ENCODE data around the gene SOX9. TPM values are rescaled to one million over a fixed set of nuclear protein-coding genes. Genes with fewer than 3 reads are reported as not detected.

SOX9 gene
- total and polyA plus RNA-seq, 7 donors = 0.28 to 22.7 (median 5.0) TPM; not detected in 1

DNA sequence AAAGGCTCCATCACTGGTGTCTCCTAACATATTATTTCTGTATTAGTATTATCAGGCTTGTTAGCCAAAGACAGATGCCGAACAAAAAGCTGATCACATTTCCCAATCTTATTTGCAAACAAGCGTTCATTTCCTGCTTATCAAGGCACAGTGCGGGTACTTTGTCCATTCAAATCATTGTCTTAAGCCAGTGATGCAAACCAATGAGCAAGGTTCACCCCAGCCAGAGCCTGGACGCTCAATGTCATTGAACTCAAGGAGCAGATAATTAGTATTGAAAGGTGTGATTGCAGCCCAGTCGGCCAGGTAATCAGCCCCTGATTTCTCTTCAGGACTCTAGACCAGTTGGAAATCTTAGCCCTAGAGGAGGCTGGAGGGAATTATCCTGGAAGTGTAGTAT is 20.4 kb upstream of the SOX9 start:
- 85 to 94% methylated on average over 5 of the region's 5 CpGs for WGBS, 2 donors
- intact Hi-C loops (cut with DNase I) = no loop called here
- Histone ChIP-seq H3K4me1 (no peaks in the 10 kb centered on the region), H3K4me3 (no peak overlapping the region), H3K9me3 (no peaks in the 10 kb centered on the region), H3K27ac (no peak overlapping the region), H3K27me3 (no peaks in the 10 kb centered on the region), H3K36me3 (no peaks in the 10 kb centered on the region)
- TF ChIP-seq POLR2A (IDR thresholded peaks at IDR 0.05) (no peak), EP300 (IDR thresholded peaks at IDR 0.05) (no peak), POLR2AphosphoS5 (IDR thresholded peaks at IDR 0.05) (no peak)
- TF ChIP-seq, protein P1, sequence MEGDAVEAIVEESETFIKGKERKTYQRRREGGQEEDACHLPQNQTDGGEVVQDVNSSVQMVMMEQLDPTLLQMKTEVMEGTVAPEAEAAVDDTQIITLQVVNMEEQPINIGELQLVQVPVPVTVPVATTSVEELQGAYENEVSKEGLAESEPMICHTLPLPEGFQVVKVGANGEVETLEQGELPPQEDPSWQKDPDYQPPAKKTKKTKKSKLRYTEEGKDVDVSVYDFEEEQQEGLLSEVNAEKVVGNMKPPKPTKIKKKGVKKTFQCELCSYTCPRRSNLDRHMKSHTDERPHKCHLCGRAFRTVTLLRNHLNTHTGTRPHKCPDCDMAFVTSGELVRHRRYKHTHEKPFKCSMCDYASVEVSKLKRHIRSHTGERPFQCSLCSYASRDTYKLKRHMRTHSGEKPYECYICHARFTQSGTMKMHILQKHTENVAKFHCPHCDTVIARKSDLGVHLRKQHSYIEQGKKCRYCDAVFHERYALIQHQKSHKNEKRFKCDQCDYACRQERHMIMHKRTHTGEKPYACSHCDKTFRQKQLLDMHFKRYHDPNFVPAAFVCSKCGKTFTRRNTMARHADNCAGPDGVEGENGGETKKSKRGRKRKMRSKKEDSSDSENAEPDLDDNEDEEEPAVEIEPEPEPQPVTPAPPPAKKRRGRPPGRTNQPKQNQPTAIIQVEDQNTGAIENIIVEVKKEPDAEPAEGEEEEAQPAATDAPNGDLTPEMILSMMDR (IDR thresholded peaks at IDR 0.05) = no peak
- no peak for DNase-seq

DNA sequence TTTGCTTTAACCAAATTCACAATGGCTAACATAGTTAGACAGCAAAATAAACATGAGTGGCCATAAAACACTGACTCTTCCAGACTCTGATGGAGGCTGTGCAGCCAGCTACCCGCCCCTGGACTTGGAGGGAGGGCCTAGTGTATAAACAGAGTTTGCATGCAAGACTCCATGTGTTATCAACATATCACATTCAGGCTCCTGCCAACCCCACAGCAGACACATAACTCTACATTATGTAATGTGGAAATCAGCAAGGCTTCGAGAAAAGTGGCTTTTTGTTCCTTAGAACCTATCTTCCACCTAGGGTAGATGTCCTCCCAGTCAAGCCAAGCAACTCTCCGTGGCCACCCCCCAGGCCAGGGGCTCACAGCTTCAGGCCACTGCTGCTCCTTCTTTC is 19.3 kb upstream of the SOX9 start:
- Histone ChIP-seq H3K27ac (no peak overlapping the region), H3K9me3 (no peaks in the 10 kb centered on the region), H3K4me1 (no peaks in the 10 kb centered on the region), H3K4me3 (no peak overlapping the region), H3K36me3 (no peaks in the 10 kb centered on the region), H3K27me3 (no peaks in the 10 kb centered on the region)
- 55 to 66% methylated on average over 3 of the region's 3 CpGs for WGBS, 2 donors
- no peak for DNase-seq
- intact Hi-C loops (cut with DNase I) = no loop called here
- TF ChIP-seq POLR2AphosphoS5 (IDR thresholded peaks at IDR 0.05) (no peak), POLR2A (IDR thresholded peaks at IDR 0.05) (no peak), EP300 (IDR thresholded peaks at IDR 0.05) (no peak)
- TF ChIP-seq, protein P1 (IDR thresholded peaks at IDR 0.05) = no peak

DNA sequence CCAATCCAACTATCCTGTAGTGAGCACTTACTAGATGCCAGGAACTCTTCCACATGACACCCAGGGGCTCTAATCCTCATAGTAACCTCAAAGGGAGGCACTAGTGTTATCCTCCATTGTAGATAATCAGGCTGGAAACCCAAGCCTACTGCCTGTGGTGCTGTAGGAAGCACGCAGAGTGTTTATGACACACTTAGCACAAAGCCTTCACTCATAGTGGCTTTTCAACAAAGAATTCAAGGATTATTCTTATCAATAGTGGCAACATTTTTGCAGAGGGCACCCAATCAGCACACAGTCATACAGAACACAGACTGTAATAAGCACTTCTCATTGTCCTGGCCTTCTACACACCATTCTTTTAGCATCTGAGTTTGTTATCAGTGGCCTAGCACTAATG is 18.5 kb upstream of the SOX9 start:
- no peak for DNase-seq
- Histone ChIP-seq H3K36me3 (no peaks in the 10 kb centered on the region), H3K4me1 (no peaks in the 10 kb centered on the region), H3K9me3 (no peaks in the 10 kb centered on the region), H3K4me3 (no peak overlapping the region), H3K27me3 (peaks cover 0 to 4% (median 0%) of the 10 kb centered on the region in 3 donors), H3K27ac (no peak overlapping the region)
- 86 to 95% methylated on average over 1 of the region's 1 CpG for WGBS, 2 donors
- intact Hi-C loops (cut with DNase I) = no loop called here
- TF ChIP-seq POLR2A (IDR thresholded peaks at IDR 0.05) (no peak), EP300 (IDR thresholded peaks at IDR 0.05) (no peak), POLR2AphosphoS5 (IDR thresholded peaks at IDR 0.05) (no peak)
- TF ChIP-seq, protein P1 (IDR thresholded peaks at IDR 0.05) = no peak

DNA sequence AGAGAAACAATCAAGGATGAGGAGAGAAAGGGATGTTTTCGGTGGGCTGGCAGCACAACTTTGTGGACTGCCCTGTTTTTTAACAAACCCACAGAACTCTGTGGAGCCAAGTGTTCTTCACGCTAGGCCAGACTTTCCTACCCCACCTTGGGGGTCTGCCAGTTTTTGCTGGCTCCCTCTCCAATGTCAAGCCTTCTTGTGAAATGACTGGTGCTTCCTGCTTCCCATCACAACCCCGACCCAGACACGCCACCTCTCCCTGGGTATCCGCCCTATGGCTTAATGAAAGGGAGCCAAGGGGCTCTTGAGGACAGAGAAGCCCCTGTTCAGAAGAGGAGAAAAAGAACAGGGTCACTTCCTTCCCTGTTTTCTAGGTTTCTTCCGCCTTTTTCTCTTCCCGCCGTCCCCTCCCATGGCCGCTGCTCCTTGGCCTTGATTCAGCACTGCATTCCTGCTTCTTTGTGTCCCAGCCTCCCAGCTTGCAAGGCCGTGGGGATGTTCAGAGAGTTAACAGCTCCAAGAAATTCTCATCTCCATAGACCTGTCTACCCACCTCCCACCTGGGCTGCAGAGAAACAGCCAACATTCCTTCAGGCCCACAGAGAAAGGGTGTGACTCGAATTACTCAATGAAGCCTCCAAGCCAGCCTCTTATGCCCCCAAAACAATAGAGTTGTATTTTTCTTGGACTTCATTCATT is 16.5 kb upstream of the SOX9 start:
- Histone ChIP-seq H3K27me3 (peaks cover 0 to 6% (median 0%) of the 10 kb centered on the region in 3 donors), H3K4me3 (no peak overlapping the region), H3K4me1 (no peaks in the 10 kb centered on the region), H3K9me3 (no peaks in the 10 kb centered on the region), H3K27ac (no peak overlapping the region), H3K36me3 (no peaks in the 10 kb centered on the region)
- intact Hi-C loops (cut with DNase I) = no loop called here
- TF ChIP-seq POLR2AphosphoS5 (IDR thresholded peaks at IDR 0.05) = no peak
- 85 to 94% methylated on average over 11 of the region's 11 CpGs for WGBS, 2 donors
- DNase-seq = no peak

DNA sequence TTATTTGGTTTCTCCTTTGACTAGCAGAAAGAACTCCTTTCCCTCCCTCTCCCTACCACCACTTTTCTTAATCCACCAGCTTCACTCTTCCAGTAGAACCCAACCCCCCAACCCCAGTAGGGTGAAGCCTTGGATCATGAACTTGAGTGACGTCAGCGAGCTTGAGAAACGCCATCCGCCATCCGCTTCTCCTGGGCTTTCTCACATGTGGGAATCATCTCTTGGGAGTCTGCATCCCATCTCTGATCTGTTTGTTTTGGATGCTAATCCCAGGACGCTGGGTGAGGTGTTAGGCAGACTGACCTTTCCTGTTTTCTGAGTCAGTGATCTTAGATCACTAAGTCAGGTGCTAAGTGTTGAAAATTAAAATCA is 16.0 kb upstream of the SOX9 start:
- DNase-seq = no peak
- Histone ChIP-seq H3K27ac (no peak overlapping the region), H3K4me1 (no peaks in the 10 kb centered on the region), H3K27me3 (peaks cover 0 to 7% (median 0%) of the 10 kb centered on the region in 3 donors), H3K4me3 (no peak overlapping the region), H3K36me3 (no peaks in the 10 kb centered on the region), H3K9me3 (no peaks in the 10 kb centered on the region)
- TF ChIP-seq EP300 (IDR thresholded peaks at IDR 0.05) (no peak), POLR2AphosphoS5 (IDR thresholded peaks at IDR 0.05) (no peak), POLR2A (IDR thresholded peaks at IDR 0.05) (no peak)
- TF ChIP-seq, protein P1 (IDR thresholded peaks at IDR 0.05) = no peak
- intact Hi-C loops (cut with DNase I) = no loop called here
- WGBS, 2 donors = 83 to 89% methylated on average over 6 of the region's 6 CpGs

Data from sigmoid colon (tissue), 7 donors.